SKM-1 (cell line): ENCODE results near the gene CLMP.

Source experiments
- DNase-seq: peaks from one replicate; lab custom pipeline; 2025; ENCODE audit not compliant: unreplicated experiment; lab: John Stamatoyannopoulos, UW

CLMP gene

GRCh38 chr11:123191939-123192338, 3.1 kb downstream of the CLMP start:
- DNase-seq, result no peak

GRCh38 chr11:123190518-123190917, 4.5 kb downstream of the CLMP start:
- DNase-seq, result no peak

DNA sequence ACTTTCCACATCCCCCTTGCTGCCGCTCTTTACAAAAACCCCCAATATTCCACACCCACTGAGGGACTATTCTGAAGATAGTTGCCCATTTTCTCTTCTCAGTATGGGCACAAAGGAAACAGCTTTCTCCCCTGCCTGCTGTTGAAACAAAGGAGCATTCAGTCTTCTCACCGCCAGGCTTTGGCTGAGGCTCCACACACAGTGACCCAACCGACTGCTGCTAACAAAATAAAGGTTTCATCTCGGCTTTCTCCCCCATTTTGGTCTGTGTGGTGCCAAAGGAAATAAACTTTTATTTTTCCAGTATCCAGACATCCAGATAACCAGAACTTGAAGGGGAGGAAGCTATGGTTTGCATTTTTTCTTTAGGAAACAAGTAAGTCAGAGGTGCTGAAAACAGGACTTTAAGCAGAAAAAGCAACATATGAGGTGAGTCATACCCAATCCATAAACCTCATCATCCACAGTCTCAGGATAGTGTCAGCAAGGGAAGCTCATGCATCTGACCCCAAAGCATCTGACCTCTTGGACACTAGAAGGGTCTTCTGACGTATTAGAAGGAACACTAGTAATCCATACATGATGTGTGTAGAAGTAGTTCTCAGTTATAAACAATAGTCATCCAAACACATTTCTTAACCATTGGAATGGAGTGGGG, 6.4 kb downstream of the CLMP start:
- DNase-seq, result no peak

- DNase-seq, result no peak
These were observed 7.2 kb downstream of the CLMP start for GRCh38 chr11:123187665-123188507.

GRCh38 chr11:123187248-123187647, 7.8 kb downstream of the CLMP start:
- DNase-seq, result no peak

DNA sequence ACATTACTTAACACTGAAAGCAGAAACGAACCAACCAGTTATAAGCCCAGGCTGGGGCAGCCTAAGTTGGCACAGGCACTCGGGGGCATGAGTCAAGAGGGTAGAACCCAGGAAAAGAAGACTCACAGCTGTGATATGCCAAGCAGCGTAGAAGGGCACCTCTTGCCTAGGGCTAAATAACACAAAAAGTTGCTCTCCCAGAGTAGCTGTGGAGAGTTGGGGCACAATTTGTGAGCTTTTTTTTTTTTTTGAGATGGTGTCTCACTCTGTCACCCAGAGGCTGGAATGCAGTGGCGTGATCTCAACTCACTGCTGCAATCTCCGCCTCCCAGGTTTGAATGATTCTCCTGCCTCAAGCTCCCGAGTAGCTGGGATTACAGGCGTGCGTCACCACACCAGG, 8.8 kb downstream of the CLMP start:
- no peak for DNase-seq

DNA sequence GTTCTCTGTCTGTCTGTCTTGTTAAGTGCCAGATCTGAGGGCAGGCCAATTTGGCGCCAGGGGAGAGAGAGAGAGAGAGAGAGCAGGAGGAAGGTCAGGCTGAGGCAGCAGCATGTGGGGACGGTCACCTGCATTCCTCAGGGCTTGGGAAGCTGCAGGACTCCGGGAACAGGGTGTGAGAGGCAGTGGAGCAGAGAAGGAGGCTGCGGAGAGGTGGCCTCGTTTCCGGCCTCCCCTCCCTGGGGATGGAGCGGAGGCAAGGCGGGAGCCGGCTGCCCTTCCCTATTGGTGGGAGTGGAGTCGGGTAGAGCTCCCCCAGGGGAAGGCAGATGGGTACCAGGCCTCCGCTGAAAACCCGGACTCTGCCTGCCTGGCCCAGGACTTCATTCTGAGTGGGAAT, 9.7 kb downstream of the CLMP start:
- DNase-seq, result no peak

DNA sequence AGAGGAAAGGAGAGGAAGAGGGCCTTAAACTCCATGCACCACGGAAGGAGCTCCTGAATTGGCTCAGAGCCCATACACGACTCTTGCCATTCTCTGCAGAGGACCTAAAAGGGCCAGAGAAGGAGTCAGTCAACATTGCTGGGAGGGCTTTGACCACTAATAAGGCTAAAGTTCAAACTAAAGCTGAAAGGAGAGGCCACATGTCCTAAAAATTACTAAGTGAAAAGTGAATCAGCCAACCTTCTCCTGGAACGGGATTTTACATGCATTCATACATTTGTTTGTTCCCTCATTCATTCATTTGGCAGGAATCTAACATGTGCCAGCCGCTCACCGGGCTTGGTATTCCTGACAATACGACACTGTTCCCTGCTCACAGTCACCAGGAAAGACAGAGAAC, 10.5 kb downstream of the CLMP start:
- DNase-seq, result no peak

GRCh38 chr11:123183391-123184099, 11.5 kb downstream of the CLMP start:
- DNase-seq, result no peak

DNA sequence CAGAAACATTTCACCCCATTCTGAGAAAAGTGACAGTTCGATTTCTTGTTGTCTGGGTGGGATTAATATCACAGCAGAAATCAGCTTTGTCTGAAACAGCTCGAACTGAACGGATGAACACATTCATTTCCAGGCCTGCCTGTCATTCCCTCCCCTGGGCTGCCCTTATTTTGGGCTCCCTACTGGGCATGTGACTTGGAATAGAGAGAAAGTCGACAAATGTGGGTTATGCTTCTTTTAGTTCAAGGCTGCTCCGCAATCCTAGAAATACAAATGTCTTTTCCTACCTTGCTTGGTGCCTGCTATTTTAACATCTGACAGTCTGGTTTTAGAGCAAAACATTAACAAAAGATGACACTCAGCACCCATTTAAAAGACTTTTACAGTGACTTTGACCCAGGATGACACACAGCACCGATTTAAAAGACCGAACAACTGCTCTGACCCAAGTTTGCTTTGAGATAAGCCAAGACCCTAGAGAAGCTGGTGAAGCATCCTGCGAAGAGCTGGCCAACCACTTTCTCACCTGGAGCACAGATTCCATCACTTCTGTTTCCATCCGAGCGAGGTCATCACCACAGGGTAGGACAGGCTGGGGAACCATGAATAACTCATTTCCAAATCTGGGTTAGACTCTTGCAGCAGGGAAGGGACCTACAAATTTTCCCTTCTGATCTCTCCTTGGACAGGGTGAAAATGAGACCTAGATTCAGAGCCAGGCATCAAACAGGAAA, 13.1 kb downstream of the CLMP start:
- DNase-seq, result no peak

DNA sequence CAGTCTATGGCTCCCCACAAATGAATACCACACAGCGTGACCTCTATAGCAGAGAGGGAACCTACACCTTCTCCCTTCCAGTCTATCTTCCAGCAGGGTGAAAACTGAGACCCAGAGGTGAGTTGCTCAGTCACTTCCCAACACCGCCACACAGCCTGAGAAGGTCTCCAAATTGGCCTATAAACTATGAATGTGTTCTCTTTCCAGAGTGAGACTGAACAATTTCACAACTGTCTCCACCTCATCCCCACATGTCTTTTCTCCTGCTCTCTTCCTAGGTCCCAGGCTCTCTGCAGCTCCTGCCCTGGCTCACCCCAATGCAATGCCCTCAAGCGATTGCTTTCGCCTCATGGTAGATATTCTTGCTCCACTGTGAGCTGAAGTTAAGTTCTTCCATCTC, 14.0 kb downstream of the CLMP start:
- no peak for DNase-seq

- DNase-seq, result no peak
These were observed 14.5 kb downstream of the CLMP start for GRCh38 chr11:123180574-123180973.

DNA sequence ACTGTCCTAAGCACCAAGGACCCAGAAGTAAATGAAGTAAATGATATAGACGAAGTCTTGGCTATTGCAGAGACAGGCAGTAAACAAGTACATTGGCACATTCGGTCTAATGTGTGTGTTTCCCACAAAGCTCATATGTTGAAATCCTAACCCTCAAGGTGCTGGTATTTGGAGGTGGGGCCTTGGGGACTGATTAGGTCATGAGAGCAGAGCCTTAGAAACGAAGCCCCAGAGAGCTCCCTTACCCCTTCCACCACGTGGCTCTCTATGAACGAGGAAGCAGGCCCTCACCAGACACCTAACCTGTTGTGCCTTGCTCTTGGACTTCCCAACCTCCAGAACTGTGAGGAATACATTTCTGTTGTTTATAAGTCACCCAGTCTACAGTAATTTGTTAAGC, 14.9 kb downstream of the CLMP start:
- no peak for DNase-seq

- DNase-seq, result no peak
These were observed 15.5 kb downstream of the CLMP start for GRCh38 chr11:123179586-123179985.

DNA sequence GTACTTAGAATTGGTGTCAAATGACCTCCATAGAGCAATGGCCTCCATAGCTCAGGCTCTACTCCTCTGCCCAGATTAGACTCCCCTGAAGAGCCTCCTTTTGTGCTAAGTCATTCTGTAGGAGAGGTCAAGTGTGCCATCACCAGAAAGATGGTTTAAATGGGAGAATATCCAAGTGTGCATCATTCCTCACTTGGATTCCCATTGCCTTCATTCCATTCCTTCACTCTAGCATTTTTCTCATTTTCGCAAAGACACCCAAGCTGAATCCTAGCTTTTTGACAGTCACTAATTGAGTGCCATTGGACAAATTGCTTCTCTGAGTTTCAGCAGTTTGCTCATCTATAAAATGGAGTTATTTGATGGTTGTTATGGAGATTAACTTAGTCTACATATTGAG, 16.9 kb downstream of the CLMP start:
- no peak for DNase-seq

- no peak for DNase-seq
These were observed 18.3 kb downstream of the CLMP start for GRCh38 chr11:123176785-123177184.

- no peak for DNase-seq
These were observed 20.6 kb downstream of the CLMP start for GRCh38 chr11:123174196-123175183.

GRCh38 chr11:123173856-123174186, 21.2 kb downstream of the CLMP start:
- no peak for DNase-seq

- DNase-seq, result no peak
These were observed 21.8 kb downstream of the CLMP start for GRCh38 chr11:123173040-123173855.
